GM19467 (cell line): Measurements from ENCODE around the gene RNASEH2C.
"Not testable (repeated sequence)": the region's sequence is repeated elsewhere in the genome, so short reads cannot be mapped to it uniquely, and the experiment has no call there.

Source experiments
- ATAC-seq: cut with Tn5 transposase; IDR thresholded peaks from one replicate; pipeline ENCODE4 v1.9.1; 2021; ENCODE audit warnings: mild to moderate bottlenecking, moderate library complexity; ENCODE audit not compliant: unreplicated experiment

RNASEH2C gene

DNA sequence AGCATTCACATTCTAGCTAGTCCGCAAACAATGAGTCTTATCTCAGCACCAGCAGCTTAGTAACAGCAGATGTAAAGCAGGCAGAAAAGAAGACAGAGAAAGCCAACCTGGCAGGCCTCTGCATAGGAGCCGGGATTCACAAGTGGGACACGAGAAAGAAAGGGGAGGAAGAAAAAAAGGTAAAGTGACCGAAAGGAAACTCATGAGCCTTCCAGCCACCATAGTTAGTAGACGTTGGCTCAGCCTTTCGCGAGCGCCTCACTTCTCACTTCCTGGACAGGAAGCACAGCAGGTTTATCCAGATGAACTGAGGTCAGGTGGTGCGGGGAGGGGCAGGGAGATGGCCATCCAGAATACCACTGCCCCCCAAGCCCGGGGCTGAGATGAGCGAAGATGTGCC, 28.2 kb downstream of the RNASEH2C start:
- ATAC-seq = no peak

DNA sequence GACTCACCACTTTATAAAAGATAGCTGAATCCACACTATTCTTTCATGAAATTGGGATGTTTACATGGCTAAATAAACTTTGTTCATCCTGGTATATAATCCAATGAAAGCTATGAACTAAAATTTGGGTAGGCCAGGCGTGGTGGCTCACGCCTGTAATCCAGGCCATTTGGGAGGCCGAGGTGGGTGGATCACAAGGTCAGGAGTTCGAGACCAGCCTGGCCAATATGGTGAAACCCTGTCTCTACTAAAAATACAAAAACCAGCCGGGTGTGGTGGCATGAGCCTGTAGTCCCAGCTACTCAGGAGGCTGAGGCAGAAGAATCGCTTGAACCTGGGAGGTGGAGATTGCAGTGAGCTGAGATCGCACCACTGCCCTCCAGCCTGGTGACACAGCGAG, 28.8 kb downstream of the RNASEH2C start:
- ATAC-seq = not testable (repeated sequence)

DNA sequence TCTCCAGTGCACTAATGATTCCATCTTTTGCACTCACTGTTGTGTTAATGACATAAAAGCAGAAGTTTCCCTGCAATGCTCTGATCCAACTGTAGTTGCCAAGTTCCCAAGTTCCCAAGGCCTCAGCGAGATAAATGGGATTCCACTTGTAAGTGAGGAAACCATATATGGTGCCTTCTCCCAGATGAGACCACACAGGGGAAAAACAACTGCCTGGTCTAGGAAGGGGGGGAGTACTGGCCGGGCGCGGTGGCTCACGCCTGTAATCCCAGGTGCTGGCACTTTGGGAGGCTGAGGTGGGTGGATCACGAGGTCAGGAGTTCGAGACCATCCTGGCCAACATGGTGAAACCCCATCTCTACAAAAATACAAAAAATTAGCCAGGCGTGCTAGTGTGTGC, 34.6 kb downstream of the RNASEH2C start:
- no peak for ATAC-seq

DNA sequence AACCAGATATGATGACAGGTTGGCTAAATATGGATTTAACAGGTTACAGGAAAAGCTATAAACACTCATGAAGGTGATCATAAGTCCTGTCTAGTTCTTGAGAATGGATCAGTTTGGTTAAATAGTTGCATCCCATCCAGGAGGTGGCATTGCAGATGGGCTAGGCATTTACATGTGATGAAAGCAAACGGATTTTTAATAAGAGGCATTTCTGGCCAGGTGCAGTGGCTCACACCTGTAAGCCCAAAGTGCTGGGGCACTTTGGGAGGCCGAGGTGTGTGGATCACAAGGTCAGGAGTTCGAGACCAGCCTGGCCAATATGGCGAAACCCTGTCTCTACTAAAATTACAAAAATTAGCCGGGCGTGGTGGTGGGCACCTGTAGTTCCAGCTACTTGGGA, 37.1 kb downstream of the RNASEH2C start:
- not testable (repeated sequence) for ATAC-seq

- ATAC-seq = no peak
Measured at GRCh38 chr11:65680192-65680743, 40.3 kb downstream of the RNASEH2C start.

DNA sequence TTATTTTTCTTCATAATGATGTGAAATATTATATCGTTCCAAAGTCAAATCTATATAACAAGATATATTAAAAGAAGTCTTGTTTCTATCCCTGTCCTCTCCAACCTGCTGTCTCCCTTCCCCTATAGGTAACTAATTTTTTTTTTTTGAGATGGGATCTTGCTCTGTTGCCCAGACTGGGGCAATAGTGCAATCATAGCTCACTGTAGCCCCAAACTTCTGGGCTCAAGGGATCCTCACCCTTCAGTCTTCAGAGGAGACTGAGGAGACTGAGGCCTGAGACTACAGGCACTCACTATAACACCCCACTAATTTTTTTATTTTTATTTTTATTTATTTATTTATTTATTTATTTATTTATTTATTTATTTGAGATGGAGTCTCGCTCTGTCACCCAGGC, 47.6 kb downstream of the RNASEH2C start:
- no peak for ATAC-seq

GRCh38 chr11:65672180-65672860, 48.3 kb downstream of the RNASEH2C start:
- ATAC-seq = no peak
